ENCODE data around the gene ZNF574. TPM values are rescaled to one million over a fixed set of nuclear protein-coding genes. Genes with fewer than 3 reads are reported as not detected.
"Not testable (repeated sequence)": the region's sequence is repeated elsewhere in the genome, so short reads cannot be mapped to it uniquely, and the experiment has no call there.

Gene ZNF574
- total and polyA plus RNA-seq, 2 donors (not counting 1 experiment from before 2014, with no cell fraction given), result 5.1 to 9.9 TPM

DNA sequence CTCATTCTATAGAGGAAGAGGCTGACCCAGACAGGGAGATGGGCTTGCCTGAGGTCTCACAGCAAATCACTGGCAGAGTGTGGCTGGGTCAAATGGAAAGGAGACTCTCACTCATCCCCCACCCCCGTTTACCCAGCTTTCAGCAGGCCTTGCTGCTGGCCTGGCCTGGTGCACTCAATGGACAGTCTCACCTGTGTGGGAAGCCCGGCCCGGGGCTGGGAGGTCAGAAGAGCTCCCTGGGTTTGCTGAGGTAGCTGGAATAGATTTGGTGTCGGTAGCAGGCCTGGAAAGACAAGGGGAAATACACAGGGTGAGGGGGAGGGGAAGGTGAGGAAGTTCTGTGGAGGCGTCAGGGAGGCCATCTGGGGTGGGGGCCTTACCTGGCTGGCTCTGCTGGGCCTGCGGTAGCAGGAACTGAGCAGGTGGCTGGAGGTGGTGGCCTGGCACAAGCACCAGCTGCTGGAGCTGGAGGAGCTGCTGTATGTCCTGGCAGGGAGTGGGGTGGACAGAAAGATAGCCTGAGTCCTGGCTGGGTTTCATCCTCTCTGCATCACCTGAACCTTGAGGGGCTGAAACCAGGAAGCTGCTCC, 23.5 kb downstream of the ZNF574 start:
- no peak for DNase-seq (ENCODE audit: low read depth in 2 of 2)
- H2AFZ ChIP-seq (ENCODE audit: low read length), result no peak overlapping the region
- H3K36me3 ChIP-seq (ENCODE audit: control insufficient read depth, insufficient read depth, low read length), result no peaks in the 10 kb centered on the region

DNA sequence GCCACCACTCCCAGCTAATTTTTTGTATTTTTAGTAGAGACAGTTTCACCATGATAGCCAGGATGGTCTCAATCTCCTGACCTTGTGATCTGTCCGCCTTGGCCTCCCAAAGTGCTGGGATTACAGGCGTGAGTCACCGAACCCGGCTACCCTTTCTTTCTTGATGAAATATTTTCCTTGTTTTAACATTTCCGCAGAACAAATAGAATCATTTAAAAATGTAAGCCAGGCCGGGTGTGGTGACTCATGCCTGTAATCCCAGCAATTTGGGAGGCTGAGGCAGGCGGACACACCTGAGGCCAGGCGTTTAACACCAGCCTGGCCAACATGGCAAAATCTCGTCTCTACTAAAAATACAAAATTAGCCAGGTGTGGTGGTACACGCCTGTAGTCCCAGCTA, 24.3 kb downstream of the ZNF574 start:
- not testable (repeated sequence) for H3K4me1 ChIP-seq (ENCODE audit: control insufficient read depth, extremely low read depth, insufficient read depth, low read length); H3K9me3 ChIP-seq (ENCODE audit: control insufficient read depth, insufficient read depth, low read depth, low read length); DNase-seq (ENCODE audit: low read depth in 2 of 2); H3K9ac ChIP-seq (ENCODE audit: insufficient read depth, low read length); H3K36me3 ChIP-seq (ENCODE audit: control insufficient read depth, insufficient read depth, low read length); H4K20me1 ChIP-seq (ENCODE audit: control insufficient read depth, extremely low read depth, insufficient read depth, low read length); H3K27me3 ChIP-seq (ENCODE audit: control insufficient read depth, insufficient read depth, low read length); H3K27ac ChIP-seq (ENCODE audit: insufficient read depth, low read length); H3K79me2 ChIP-seq (ENCODE audit: control insufficient read depth, insufficient read depth, low read length); H3K4me2 ChIP-seq (ENCODE audit: extremely low read depth, insufficient read depth, low read length); H3K4me3 ChIP-seq (replicated peaks in 1 of 4; ENCODE audit: control extremely low read depth in 1 of 4, insufficient read depth in 1 of 4, low read depth in 3 of 4, low read length in 4 of 4); H2AFZ ChIP-seq (ENCODE audit: low read length)

More for the DNA sequence above, 23.5 kb downstream of the ZNF574 start:
- H3K4me3 ChIP-seq (replicated peaks in 1 of 4; ENCODE audit: control extremely low read depth in 1 of 4, insufficient read depth in 1 of 4, low read depth in 3 of 4, low read length in 4 of 4), result no peak overlapping the region
- TF ChIP-seq, protein P1, sequence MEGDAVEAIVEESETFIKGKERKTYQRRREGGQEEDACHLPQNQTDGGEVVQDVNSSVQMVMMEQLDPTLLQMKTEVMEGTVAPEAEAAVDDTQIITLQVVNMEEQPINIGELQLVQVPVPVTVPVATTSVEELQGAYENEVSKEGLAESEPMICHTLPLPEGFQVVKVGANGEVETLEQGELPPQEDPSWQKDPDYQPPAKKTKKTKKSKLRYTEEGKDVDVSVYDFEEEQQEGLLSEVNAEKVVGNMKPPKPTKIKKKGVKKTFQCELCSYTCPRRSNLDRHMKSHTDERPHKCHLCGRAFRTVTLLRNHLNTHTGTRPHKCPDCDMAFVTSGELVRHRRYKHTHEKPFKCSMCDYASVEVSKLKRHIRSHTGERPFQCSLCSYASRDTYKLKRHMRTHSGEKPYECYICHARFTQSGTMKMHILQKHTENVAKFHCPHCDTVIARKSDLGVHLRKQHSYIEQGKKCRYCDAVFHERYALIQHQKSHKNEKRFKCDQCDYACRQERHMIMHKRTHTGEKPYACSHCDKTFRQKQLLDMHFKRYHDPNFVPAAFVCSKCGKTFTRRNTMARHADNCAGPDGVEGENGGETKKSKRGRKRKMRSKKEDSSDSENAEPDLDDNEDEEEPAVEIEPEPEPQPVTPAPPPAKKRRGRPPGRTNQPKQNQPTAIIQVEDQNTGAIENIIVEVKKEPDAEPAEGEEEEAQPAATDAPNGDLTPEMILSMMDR (conservative IDR thresholded peaks at IDR 0.05 in 1 of 2, IDR thresholded peaks at IDR 0.05 in 1 of 2; ENCODE audit: low read depth in 1 of 2, low read length in 2 of 2), result no peak
- no peak for TF ChIP-seq EZH2 (IDR thresholded peaks at IDR 0.05; ENCODE audit: low read length, missing control alignments)
- H3K4me2 ChIP-seq (ENCODE audit: extremely low read depth, insufficient read depth, low read length), result no peak overlapping the region
- H3K79me2 ChIP-seq (ENCODE audit: control insufficient read depth, insufficient read depth, low read length), result no peaks in the 10 kb centered on the region
- no peaks in the 10 kb centered on the region for H3K9me3 ChIP-seq (ENCODE audit: control insufficient read depth, insufficient read depth, low read depth, low read length)
- no peaks in the 10 kb centered on the region for H3K4me1 ChIP-seq (ENCODE audit: control insufficient read depth, extremely low read depth, insufficient read depth, low read length)
- H3K27ac ChIP-seq (ENCODE audit: insufficient read depth, low read length), result no peak overlapping the region
- no peaks in the 10 kb centered on the region for H3K27me3 ChIP-seq (ENCODE audit: control insufficient read depth, insufficient read depth, low read length)
- H3K9ac ChIP-seq (ENCODE audit: insufficient read depth, low read length), result no peak overlapping the region
- H4K20me1 ChIP-seq (ENCODE audit: control insufficient read depth, extremely low read depth, insufficient read depth, low read length), result no peaks in the 10 kb centered on the region

DNA sequence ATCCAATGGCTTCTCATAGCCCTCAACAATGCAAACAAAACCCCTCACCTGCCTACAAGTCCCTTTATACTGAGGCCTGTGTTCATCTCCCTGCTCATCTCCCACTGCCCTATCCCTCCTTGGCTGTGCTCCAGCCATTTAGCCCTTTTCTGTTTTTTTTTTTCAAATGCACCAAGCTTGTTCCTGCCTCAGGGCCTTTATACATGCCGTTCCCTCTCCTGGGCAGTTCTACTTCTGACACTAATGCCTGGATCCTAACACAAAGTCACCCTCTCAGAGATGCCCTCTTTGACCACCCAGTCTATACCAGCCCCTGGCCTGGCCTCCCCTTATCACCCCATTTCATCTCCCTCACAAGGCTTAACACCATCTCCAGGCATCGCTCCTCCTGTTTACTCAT, 26.9 kb downstream of the ZNF574 start:
- Histone ChIP-seq H3K27me3 (ENCODE audit: control insufficient read depth, insufficient read depth, low read length) (no peaks in the 10 kb centered on the region), H3K79me2 (ENCODE audit: control insufficient read depth, insufficient read depth, low read length) (no peaks in the 10 kb centered on the region), H4K20me1 (ENCODE audit: control insufficient read depth, extremely low read depth, insufficient read depth, low read length) (no peaks in the 10 kb centered on the region), H3K4me1 (ENCODE audit: control insufficient read depth, extremely low read depth, insufficient read depth, low read length) (no peaks in the 10 kb centered on the region), H2AFZ (ENCODE audit: low read length) (no peak overlapping the region), H3K36me3 (ENCODE audit: control insufficient read depth, insufficient read depth, low read length) (no peaks in the 10 kb centered on the region), H3K27ac (ENCODE audit: insufficient read depth, low read length) (no peak overlapping the region), H3K4me3 (replicated peaks in 1 of 4; ENCODE audit: control extremely low read depth in 1 of 4, insufficient read depth in 1 of 4, low read depth in 3 of 4, low read length in 4 of 4) (no peak overlapping the region), H3K4me2 (ENCODE audit: extremely low read depth, insufficient read depth, low read length) (no peak overlapping the region), H3K9me3 (ENCODE audit: control insufficient read depth, insufficient read depth, low read depth, low read length) (no peaks in the 10 kb centered on the region), H3K9ac (ENCODE audit: insufficient read depth, low read length) (no peak overlapping the region)
- no peak for TF ChIP-seq EZH2 (IDR thresholded peaks at IDR 0.05; ENCODE audit: low read length, missing control alignments)
- TF ChIP-seq, protein P1 (conservative IDR thresholded peaks at IDR 0.05 in 1 of 2, IDR thresholded peaks at IDR 0.05 in 1 of 2; ENCODE audit: low read depth in 1 of 2, low read length in 2 of 2), result no peak
- DNase-seq (ENCODE audit: low read depth in 2 of 2), result no peak

All from fibroblast of lung (primary cell).